Stimulated activated CD4-positive, alpha-beta T cell treated with anti-CD3 and anti-CD28 coated beads, Interleukin-4, amount 100 ng/mL, for 1 hour (primary cell): ENCODE measurements around the gene PPP2R3C.
"Not testable (repeated sequence)": the region's sequence is repeated elsewhere in the genome, so short reads cannot be mapped to it uniquely, and the experiment has no call there.

Experiments
- DNase-seq: peaks from one replicate; pipeline ENCODE4 v3.0.0-alpha.2; 2020

Gene PPP2R3C

DNA sequence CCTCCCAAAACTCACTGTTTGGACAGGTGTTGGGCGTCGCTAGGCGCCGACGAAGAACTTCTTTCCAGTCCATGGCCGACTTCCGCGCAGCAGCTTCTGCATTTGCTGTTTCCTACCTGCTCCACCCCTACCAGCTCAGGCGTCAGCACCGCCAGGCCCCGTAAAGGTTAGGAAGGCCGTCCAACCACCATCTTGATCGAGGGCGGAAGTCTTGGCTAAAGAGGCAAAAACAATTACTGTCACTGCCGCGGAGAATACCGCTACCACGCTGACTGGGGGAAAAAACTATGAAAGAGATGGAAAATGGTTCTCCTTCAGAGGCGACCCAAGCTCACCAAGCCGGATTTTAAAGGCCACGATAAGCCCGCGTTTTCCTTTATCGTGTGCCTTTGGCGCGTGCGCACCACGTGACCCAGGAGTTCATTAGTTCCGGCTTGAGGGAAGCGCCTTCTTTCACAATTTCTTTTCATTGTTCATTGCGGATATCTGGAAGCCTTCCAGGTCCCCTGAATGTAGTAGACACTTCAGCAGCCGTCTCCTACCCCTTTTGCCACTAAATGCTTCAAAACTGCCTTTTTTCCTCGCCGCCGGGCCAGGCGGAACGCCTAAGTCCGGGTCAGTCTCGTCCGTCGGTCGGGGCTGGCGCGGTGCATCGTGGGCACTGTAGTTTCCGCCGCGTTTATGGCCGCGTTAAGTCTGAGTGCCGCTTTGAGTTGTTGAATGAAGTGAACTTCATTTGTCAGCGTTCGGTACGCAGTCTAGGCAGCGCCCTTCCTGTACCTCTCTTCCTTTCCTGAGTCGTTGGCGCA is at the start of gene PPP2R3C, which contains the start of gene PRORP:
TSS of gene PPP2R3C (minus strand) at position 104 of the 809 bp plus-strand sequence. CDS start at position 73, 31 bp downstream.
TSS of gene PRORP (plus strand) at position 666 of the 809 bp plus-strand sequence. CDS start 694 bp downstream, outside the sequence.
- DNase-seq, result peak; percentile 82

DNA sequence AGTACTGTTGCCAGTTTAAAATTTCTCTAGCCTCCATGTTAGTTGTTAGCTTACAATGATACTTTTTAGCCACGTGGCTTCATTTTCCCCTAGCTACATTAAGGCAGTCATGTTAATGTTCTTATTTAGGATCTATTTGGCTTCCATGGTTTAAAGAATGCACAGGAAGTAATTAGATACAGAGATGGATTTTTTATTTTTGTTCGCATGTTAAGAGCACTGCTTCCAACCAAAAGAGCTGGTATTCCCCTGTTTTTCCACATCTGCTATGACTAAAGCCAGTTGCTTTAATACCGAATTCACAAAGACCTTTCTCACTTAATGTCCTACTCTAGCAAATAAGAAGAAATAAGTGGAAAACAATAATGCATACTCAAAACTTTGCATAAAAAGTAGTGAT is 45.7 kb upstream of the PPP2R3C start:
- DNase-seq, result no peak

DNA sequence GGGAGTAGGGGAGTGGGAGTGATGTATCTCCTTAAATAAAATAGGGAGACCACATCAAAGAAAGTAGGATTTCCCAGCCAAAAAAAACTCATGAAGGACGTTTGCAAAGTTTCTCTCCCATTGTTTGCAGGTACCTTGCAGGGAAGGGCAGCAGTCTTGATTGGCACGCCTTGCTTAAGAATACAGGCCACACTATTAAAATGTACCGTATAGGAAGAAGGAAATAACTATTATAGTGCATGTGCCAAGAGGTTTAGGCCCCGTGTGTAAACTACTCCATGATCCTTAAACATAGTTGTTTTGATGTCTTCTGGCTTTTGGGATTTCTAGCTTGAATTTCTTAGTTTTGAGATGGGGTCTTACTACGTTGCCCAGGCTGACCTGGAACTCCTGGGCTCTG is 43.1 kb upstream of the PPP2R3C start:
- no peak for DNase-seq

DNA sequence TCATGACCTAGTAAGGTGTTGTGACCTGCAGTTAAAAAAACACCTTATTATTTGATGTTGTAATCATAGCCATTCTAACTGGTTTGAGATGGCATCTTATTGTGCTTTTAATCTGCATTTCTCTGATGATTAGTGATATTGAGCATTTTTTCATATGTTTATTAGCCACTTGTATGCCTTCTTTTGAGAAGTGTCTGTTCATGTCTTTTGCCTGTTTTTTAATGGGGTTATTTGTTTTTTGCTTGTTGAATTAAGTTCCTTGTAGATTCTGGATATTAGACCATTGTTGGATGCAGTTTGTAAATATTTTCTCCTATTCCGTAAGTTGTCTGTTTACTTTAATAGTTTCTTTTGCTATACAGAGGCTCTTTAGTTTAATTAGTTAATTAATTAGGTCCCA is 41.6 kb upstream of the PPP2R3C start:
- no peak for DNase-seq

GRCh38 chr14:35161231-35161630 is 39.4 kb upstream of the PPP2R3C start:
- DNase-seq, result no peak

- no peak for DNase-seq
Measured at GRCh38 chr14:35159742-35160409, 38.1 kb upstream of the PPP2R3C start.

GRCh38 chr14:35158951-35159653 is 37.3 kb upstream of the PPP2R3C start:
- DNase-seq, result no peak

GRCh38 chr14:35158491-35158890 is 36.7 kb upstream of the PPP2R3C start:
- DNase-seq, result no peak

DNA sequence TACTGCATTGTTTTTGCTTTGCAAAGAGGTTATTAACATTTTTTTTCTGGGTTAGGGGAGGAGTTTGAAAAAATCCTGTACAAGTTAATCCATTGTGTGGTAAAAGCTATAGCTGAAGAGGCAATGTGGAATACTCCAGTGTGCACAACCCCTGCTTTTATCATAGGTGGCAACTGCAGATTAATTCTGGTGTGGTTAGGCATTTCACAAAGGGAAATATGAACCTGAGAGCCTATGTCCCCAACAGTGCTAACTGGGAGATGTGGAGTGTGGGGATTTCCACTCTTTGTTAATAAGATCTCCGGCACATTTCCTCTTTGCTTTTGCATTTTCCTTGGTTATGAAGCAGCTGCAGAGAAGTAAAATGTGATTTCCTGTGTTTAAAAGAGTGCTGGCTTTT is 34.2 kb upstream of the PPP2R3C start:
- DNase-seq, result no peak

DNA sequence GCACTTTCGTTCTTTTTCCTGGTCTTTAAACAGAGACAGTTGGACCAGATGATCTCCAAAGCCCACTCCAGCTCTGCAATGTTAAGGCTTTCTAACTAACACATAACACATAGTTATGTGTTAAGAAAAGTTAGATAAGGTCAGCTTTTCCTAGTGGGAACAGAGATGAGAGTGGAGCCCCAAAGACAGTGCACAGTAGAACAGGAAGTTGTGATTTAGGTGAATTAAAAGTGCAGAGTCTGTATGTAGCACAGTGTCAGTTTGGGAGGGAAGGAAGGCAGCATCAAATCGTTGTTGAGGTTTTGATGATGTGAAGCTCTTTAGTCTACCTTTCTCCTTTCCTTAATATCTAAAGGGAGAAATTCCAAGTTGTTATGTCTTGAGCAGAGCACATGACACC is 32.2 kb upstream of the PPP2R3C start:
- DNase-seq, result no peak

- not testable (repeated sequence) for DNase-seq
Measured at GRCh38 chr14:35152531-35152930, 30.7 kb upstream of the PPP2R3C start.

DNA sequence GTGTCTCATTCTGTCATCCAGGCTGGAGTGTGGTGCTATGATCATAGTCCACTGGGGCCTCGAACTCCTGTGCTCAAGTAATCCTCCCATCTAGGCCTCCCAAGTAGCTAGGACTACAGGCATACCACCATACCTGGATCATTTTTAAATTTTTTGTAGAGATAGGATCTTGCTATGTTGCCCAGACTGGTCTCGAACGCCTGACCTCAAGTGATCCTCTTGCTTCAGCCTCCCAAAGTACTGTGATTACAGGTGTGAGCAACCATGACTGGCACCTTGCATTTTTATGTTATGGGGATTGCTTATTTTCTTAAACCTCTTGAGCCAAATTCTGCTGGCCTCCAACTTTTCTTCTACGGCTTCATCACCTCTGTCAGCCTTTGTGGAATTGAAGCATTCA is 27.4 kb upstream of the PPP2R3C start:
- no peak for DNase-seq

- DNase-seq, result no peak
Measured at GRCh38 chr14:35147711-35148110, 25.9 kb upstream of the PPP2R3C start.

- no peak for DNase-seq
Measured at GRCh38 chr14:35147186-35147585, 25.4 kb upstream of the PPP2R3C start.

- no peak for DNase-seq
Measured at GRCh38 chr14:35146711-35147149, 24.9 kb upstream of the PPP2R3C start.

GRCh38 chr14:35144029-35144428 is 22.2 kb upstream of the PPP2R3C start:
- no peak for DNase-seq

DNA sequence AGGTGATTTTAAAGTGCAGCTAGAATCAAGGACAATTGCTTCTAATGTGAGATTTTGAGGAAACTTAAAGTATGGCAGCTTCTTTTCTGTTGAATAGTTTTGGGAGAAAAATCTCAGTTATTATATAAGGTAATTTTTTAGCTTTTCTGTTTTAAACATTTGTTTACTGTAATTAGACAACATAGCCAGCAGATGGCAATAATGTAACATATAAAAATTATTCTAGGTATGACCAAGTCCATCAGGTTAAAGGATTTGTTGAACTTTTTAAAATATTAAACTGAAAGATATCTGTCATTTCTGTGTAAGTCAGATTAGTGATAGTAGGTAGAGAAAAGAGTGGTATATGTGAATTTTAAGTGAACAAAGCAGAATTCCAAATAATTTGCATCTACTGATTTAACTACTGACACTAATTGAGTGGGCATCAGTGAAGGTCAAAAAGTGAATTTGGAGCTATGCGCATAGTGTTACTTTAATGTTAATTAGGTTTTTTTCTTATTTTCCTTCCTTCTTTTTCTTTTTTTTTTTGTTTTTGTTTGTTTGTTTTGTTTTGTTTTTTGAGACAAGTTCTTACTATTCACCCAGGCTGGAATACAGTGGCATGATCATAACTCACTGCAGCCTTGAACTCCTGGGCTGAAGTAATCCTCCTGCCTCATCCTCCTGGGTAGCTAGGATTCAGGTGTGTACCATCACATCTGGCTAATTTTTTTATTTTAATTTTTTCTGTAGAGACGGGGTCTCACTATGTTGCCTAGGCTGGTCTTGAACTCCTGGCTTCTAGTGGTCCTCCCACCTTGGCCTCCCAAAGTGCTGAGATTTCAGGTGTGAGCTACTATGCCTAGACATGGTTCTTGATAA is 19.2 kb upstream of the PPP2R3C start:
- no peak for DNase-seq

GRCh38 chr14:35138585-35138984 is 16.8 kb upstream of the PPP2R3C start:
- DNase-seq, result no peak

DNA sequence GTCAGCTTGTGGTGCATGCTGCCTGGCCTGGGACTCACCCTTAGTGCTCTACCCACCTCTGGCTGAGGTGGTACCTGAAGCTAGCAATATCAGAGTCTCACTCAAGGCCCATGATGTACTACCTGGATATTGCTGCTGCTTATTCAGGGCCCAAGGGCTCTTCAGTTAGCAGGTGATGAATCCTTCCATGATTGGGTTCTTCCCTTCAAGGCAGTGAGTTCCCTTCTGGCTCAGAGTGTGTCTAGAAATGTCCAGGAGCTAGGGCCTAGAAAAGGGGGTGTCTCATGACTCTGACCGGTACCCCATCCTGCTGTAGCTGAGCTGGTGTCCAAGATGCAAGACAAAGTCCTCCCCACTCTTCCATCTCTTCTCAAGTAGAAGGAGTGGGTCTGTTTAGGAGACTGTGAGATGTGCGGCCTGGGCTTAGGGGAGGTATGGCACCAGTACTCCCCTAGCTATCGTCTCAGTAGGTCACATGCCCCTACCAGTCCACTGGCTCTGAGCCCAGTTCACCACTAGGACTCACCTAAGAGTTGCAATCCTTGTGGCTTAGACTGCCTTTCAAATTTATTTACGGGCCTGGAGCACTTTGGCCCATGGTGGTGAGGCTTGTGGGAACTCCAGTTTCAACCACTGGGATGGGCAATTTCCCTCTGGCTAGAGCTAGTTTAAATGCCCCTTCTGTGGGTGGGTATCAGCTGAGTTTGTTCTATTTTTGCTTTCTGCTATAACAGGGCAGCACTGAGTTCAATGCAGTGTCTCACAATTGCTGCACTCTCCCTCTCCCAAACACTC is 12.7 kb upstream of the PPP2R3C start:
- no peak for DNase-seq

DNA sequence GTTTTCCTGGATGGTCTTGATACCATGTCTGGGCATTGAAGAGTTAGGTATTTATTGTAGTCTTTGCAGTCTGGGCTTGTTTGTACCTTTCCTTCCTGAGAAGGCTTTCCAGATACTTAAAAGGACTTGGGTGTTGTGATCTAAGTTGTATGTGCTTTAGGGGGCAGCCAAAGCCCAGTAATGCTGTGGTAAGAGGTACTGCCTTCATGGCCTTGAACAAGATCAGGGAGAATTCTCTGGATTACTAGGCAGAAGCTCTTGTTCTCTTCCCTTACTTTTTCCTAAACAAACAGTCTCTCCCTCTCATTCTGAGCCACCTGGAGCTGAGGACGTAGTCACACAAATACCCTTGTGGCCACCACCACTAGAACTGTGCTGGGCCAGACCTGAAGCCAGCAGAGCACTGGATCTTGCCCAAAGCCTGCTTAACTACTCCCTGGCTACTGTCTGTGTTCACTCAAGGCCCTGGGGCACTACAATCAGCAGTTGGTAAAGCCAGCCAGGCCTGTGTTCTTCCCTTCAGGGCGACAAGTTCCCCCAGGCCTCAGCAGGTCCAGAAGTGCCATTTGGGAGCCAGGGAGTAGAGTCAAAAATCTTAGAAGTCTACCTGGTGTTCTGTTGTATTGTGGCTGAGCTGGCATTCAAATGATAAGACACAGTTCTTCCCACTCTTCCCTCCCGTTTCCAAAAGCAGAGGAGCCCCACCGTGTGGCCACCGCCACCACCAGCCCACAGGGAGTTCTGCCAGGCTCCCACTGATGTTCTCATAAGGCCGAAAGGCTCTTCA is 11.9 kb upstream of the PPP2R3C start:
- DNase-seq, result no peak

DNA sequence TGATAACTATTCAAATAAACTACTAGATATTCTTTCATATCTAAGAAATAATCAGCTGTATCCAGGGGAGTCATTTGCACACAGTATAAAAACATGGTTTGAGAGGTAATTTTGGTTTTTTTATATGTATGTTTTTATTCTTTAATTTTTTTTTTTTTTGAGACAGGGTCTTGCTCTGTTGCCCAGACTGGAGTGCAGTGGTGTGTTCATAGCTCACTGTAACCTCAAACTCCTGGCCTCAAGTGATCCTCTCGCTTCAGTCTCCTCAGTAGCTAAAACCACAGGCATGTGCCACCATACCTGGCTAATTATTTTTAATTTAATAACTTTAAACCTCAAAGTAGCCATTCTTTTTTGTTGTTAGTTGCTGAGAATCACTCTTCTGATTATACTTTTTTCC is 2.3 kb upstream of the PPP2R3C start:
- no peak for DNase-seq
